Upper lobe of left lung (tissue), 4 donors: ENCODE data around the gene ALDH8A1.

Experiments
- CTCF ChIP-seq, 6 experiments: fragments of 450-650 bp in 4 of 6; fragments of 200-600 bp in 2 of 6; sonication (generic) in 2 of 6; IDR thresholded peaks; one replicate each; pipeline ENCODE4 v1.5.1; 2016 to 2019; ENCODE audit warnings: antibody characterized with exemption in 6 of 6
- EP300 ChIP-seq, 4 donors: sonication (generic); formaldehyde crosslinking; IDR thresholded peaks; one replicate each; pipeline ENCODE4 v1.5.1; 2017; ENCODE audit warnings: antibody characterized with exemption in 4 of 4, control low read depth in 2 of 4
- POLR2A ChIP-seq, 4 donors: fragments of 450-650 bp; IDR thresholded peaks; one replicate each; pipeline ENCODE4 v1.5.1; 2016 to 2017; ENCODE audit warnings: antibody characterized with exemption in 4 of 4, mild to moderate bottlenecking in 2 of 4

DNA sequence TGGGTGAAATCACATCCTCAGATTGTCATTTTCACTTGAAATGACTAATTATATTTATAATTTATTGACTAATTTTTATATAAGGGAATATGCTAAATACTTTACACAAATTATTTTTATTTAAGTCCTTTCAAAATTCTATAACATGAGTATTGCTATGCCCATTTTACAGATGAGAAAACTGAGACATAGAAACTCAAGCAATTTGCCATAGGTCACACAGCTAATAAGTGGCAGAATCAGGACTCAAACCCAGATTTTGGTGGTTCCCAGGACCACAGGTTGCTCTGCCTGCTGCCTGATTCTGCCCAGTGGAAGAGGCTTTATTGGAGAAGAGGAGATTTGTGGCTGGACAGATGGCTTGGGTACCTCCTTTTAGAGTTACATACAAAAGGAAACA is 4.9 kb downstream of the ALDH8A1 start:
- TF ChIP-seq CTCF (IDR thresholded peaks at IDR 0.05) (no peak), EP300 (IDR thresholded peaks at IDR 0.05) (no peak), POLR2A (IDR thresholded peaks at IDR 0.05) (no peak)
